ENCODE results near the gene DPM3. TPM values are rescaled to one million over a fixed set of nuclear protein-coding genes. Genes with fewer than 3 reads are reported as not detected.

DPM3 gene
- total and polyA plus RNA-seq, 2 of the 13 experiments (the other 11 are each of a cell fraction or from before 2014, with no cell fraction given): 23.2 to 53.4 TPM

- TF ChIP-seq ARID3A (IDR thresholded peaks at IDR 0.05; ENCODE audit: low read depth, low read length): no peak
- peak; percentile 22; the same call in 1 of the 2 replicates for TF ChIP-seq FOXO1 (CRISPR knock-in tag; IDR thresholded peaks at IDR 0.05)
- TF ChIP-seq ETS1 (CRISPR knock-in tag; IDR thresholded peaks at IDR 0.05): peak; percentile 36; the same call in 1 of the 2 replicates
- peak; percentile 38; the same call in 1 of the 2 replicates for TF ChIP-seq E2F1 (CRISPR knock-in tag; IDR thresholded peaks at IDR 0.05)
- no peak for TF ChIP-seq MXD3 (CRISPR knock-in tag; IDR thresholded peaks at IDR 0.05)
- peak; percentile 81; the same call in 1 of the 2 replicates for TF ChIP-seq NAIF1 (CRISPR knock-in tag; IDR thresholded peaks at IDR 0.05; ENCODE audit: borderline replicate concordance)
- peak; percentile 77 for TF ChIP-seq NR2C2 (CRISPR knock-in tag; IDR thresholded peaks at IDR 0.05; ENCODE audit: borderline replicate concordance)
- 0 out of 2 replicates have a peak, but pooled peaks have one; percentile 15 for TF ChIP-seq CCDC6 (CRISPR knock-in tag; IDR thresholded peaks at IDR 0.05)
- peak; percentile 83; the same call in 1 of the 2 replicates for TF ChIP-seq ZNF749 (CRISPR knock-in tag; IDR thresholded peaks at IDR 0.05; ENCODE audit: borderline replicate concordance)
- TF ChIP-seq HCFC1 (IDR thresholded peaks at IDR 0.05; ENCODE audit: low read depth, low read length): peak; percentile 26; the same call in 1 of the 2 replicates
- peak; percentile 41 for TF ChIP-seq FOXA3 (CRISPR knock-in tag; IDR thresholded peaks at IDR 0.05)
- TF ChIP-seq HNF1B (CRISPR knock-in tag; IDR thresholded peaks at IDR 0.05): peak; percentile 70; the same call in 1 of the 2 replicates
- no peak; the same call in 1 of the 2 replicates for TF ChIP-seq ZFP36L1 (CRISPR knock-in tag; IDR thresholded peaks at IDR 0.05)
- TF ChIP-seq BATF2 (CRISPR knock-in tag; IDR thresholded peaks at IDR 0.05): peak; percentile 89; the same call in 1 of the 2 replicates
- TF ChIP-seq ZNF510 (CRISPR knock-in tag; IDR thresholded peaks at IDR 0.05; ENCODE audit: low read depth): peak; percentile 86; the same call in 1 of the 2 replicates
- TF ChIP-seq HDAC2 (CRISPR knock-in tag; IDR thresholded peaks at IDR 0.05): no peak
- peak; percentile 29; the same call in 1 of the 2 replicates for TF ChIP-seq ZKSCAN8 (CRISPR knock-in tag; IDR thresholded peaks at IDR 0.05; ENCODE audit: borderline replicate concordance)
- peak; percentile 94; the same call in 1 of the 2 replicates for TF ChIP-seq GLI4 (CRISPR knock-in tag; IDR thresholded peaks at IDR 0.05; ENCODE audit: borderline replicate concordance)
- TF ChIP-seq THAP8 (CRISPR knock-in tag; IDR thresholded peaks at IDR 0.05; ENCODE audit: borderline replicate concordance): 0 out of 2 replicates have a peak, but pooled peaks have one; percentile 14
- no peak; the same call in 1 of the 2 replicates for TF ChIP-seq ZSCAN9 (CRISPR knock-in tag; IDR thresholded peaks at IDR 0.05; ENCODE audit: borderline replicate concordance)
- TF ChIP-seq BCL6 (CRISPR knock-in tag; IDR thresholded peaks at IDR 0.05): peak; percentile 42; the same call in 1 of the 2 replicates
Measured at GRCh38 chr1:155135415-155136028, 4.8 kb downstream of the DPM3 start, which contains the start of gene SLC50A1 (continued).
